GM23338 (cell line): ENCODE measurements around the gene SLC23A2.

Experiments
- EZH2 ChIP-seq: fragments of 200-600 bp; sonication (generic); IDR thresholded peaks from one replicate; pipeline ENCODE4 v1.8.0; 2017; ENCODE audit warnings: antibody characterized with exemption, mild to moderate bottlenecking, low read depth; ENCODE audit not compliant: unreplicated experiment
- EZH2phosphoT487 ChIP-seq: fragments of 200-600 bp; sonication (generic); IDR thresholded peaks from one replicate; pipeline ENCODE4 v1.8.1; 2018; ENCODE audit warnings: antibody characterized with exemption; ENCODE audit not compliant: unreplicated experiment
- JUNB ChIP-seq: IDR thresholded peaks from one replicate; pipeline ENCODE4 v1.6.1; 2016; ENCODE audit warnings: antibody characterized with exemption; ENCODE audit not compliant: unreplicated experiment
- POLR2AphosphoS5 ChIP-seq: IDR thresholded peaks from 2 replicates; pipeline ENCODE4 v1.6.1; 2016; ENCODE audit warnings: antibody characterized with exemption, low read depth
- TF ChIP-seq, protein P1 (sequence below): IDR thresholded peaks from 2 replicates; pipeline ENCODE4 v1.6.1; 2016; ENCODE audit warnings: antibody characterized with exemption
- TF ChIP-seq, protein P2 (sequence below), 2 experiments: fragments of 200-600 bp in 1 of 2; sonication (generic) in 1 of 2; conservative IDR thresholded peaks; 2 replicates each; pipeline versions ENCODE4 v1.5.1 to v1.6.1; 2016 to 2017; ENCODE audit warnings: antibody characterized with exemption in 2 of 2, low read depth in 2 of 2, mild to moderate bottlenecking in 2 of 2, moderate library complexity in 1 of 2
- TF ChIP-seq, protein P3 (sequence below): IDR thresholded peaks from one replicate; pipeline ENCODE4 v1.6.1; 2018; ENCODE audit warnings: antibody characterized with exemption; ENCODE audit not compliant: unreplicated experiment
- TF ChIP-seq, protein P4 (sequence below): fragments of 250-450 bp; sonication (Bioruptor Pico); IDR thresholded peaks from 2 replicates; pipeline ENCODE4 v1.5.0; 2020; ENCODE audit warnings: mild to moderate bottlenecking, moderate library complexity

DNA sequence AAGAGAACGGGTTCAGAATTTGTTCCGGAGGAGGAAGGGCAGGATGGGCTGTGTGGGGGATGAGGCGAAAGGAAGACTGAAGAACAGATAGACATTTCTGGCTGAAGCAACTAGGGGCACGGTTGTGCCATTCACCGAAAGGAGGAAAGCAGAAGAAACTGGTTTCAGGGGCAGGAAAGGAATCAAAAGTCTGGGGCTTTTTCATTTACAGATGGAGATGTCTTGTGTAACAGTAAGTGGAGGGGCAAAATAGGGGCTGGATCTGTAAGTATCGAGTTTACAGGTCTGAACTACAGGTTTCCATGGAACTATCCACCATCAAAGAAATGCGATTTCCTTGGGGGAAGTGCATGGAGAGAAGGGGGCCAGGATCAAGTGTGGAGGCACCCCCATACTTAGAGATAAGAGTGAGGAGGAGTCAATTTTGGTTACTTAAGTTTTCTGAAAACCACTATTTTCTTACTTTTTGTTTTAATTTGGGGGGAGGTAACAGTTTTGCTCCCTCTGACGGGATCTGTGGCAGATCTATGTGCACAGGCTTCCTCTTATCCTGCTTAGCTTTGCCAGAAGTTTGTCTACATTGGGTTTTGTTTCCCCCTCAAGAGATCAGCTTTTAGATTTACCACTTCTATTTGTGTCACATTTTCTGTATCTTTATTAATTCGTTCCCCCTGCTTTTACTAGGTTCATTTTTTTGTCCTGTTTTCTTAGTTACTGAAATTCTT is 120.1 kb downstream of the SLC23A2 start:
- TF ChIP-seq, protein P1, sequence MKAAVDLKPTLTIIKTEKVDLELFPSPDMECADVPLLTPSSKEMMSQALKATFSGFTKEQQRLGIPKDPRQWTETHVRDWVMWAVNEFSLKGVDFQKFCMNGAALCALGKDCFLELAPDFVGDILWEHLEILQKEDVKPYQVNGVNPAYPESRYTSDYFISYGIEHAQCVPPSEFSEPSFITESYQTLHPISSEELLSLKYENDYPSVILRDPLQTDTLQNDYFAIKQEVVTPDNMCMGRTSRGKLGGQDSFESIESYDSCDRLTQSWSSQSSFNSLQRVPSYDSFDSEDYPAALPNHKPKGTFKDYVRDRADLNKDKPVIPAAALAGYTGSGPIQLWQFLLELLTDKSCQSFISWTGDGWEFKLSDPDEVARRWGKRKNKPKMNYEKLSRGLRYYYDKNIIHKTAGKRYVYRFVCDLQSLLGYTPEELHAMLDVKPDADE = no peak
- no peak for TF ChIP-seq EZH2
- TF ChIP-seq, protein P2, sequence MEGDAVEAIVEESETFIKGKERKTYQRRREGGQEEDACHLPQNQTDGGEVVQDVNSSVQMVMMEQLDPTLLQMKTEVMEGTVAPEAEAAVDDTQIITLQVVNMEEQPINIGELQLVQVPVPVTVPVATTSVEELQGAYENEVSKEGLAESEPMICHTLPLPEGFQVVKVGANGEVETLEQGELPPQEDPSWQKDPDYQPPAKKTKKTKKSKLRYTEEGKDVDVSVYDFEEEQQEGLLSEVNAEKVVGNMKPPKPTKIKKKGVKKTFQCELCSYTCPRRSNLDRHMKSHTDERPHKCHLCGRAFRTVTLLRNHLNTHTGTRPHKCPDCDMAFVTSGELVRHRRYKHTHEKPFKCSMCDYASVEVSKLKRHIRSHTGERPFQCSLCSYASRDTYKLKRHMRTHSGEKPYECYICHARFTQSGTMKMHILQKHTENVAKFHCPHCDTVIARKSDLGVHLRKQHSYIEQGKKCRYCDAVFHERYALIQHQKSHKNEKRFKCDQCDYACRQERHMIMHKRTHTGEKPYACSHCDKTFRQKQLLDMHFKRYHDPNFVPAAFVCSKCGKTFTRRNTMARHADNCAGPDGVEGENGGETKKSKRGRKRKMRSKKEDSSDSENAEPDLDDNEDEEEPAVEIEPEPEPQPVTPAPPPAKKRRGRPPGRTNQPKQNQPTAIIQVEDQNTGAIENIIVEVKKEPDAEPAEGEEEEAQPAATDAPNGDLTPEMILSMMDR (conservative IDR thresholded peaks at IDR 0.05; ENCODE audit: low read depth in 2 of 2) = no peak
- no peak for TF ChIP-seq POLR2AphosphoS5
- TF ChIP-seq, protein P3, sequence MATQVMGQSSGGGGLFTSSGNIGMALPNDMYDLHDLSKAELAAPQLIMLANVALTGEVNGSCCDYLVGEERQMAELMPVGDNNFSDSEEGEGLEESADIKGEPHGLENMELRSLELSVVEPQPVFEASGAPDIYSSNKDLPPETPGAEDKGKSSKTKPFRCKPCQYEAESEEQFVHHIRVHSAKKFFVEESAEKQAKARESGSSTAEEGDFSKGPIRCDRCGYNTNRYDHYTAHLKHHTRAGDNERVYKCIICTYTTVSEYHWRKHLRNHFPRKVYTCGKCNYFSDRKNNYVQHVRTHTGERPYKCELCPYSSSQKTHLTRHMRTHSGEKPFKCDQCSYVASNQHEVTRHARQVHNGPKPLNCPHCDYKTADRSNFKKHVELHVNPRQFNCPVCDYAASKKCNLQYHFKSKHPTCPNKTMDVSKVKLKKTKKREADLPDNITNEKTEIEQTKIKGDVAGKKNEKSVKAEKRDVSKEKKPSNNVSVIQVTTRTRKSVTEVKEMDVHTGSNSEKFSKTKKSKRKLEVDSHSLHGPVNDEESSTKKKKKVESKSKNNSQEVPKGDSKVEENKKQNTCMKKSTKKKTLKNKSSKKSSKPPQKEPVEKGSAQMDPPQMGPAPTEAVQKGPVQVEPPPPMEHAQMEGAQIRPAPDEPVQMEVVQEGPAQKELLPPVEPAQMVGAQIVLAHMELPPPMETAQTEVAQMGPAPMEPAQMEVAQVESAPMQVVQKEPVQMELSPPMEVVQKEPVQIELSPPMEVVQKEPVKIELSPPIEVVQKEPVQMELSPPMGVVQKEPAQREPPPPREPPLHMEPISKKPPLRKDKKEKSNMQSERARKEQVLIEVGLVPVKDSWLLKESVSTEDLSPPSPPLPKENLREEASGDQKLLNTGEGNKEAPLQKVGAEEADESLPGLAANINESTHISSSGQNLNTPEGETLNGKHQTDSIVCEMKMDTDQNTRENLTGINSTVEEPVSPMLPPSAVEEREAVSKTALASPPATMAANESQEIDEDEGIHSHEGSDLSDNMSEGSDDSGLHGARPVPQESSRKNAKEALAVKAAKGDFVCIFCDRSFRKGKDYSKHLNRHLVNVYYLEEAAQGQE = no peak
- no peak for TF ChIP-seq JUNB
- TF ChIP-seq, protein P4, sequence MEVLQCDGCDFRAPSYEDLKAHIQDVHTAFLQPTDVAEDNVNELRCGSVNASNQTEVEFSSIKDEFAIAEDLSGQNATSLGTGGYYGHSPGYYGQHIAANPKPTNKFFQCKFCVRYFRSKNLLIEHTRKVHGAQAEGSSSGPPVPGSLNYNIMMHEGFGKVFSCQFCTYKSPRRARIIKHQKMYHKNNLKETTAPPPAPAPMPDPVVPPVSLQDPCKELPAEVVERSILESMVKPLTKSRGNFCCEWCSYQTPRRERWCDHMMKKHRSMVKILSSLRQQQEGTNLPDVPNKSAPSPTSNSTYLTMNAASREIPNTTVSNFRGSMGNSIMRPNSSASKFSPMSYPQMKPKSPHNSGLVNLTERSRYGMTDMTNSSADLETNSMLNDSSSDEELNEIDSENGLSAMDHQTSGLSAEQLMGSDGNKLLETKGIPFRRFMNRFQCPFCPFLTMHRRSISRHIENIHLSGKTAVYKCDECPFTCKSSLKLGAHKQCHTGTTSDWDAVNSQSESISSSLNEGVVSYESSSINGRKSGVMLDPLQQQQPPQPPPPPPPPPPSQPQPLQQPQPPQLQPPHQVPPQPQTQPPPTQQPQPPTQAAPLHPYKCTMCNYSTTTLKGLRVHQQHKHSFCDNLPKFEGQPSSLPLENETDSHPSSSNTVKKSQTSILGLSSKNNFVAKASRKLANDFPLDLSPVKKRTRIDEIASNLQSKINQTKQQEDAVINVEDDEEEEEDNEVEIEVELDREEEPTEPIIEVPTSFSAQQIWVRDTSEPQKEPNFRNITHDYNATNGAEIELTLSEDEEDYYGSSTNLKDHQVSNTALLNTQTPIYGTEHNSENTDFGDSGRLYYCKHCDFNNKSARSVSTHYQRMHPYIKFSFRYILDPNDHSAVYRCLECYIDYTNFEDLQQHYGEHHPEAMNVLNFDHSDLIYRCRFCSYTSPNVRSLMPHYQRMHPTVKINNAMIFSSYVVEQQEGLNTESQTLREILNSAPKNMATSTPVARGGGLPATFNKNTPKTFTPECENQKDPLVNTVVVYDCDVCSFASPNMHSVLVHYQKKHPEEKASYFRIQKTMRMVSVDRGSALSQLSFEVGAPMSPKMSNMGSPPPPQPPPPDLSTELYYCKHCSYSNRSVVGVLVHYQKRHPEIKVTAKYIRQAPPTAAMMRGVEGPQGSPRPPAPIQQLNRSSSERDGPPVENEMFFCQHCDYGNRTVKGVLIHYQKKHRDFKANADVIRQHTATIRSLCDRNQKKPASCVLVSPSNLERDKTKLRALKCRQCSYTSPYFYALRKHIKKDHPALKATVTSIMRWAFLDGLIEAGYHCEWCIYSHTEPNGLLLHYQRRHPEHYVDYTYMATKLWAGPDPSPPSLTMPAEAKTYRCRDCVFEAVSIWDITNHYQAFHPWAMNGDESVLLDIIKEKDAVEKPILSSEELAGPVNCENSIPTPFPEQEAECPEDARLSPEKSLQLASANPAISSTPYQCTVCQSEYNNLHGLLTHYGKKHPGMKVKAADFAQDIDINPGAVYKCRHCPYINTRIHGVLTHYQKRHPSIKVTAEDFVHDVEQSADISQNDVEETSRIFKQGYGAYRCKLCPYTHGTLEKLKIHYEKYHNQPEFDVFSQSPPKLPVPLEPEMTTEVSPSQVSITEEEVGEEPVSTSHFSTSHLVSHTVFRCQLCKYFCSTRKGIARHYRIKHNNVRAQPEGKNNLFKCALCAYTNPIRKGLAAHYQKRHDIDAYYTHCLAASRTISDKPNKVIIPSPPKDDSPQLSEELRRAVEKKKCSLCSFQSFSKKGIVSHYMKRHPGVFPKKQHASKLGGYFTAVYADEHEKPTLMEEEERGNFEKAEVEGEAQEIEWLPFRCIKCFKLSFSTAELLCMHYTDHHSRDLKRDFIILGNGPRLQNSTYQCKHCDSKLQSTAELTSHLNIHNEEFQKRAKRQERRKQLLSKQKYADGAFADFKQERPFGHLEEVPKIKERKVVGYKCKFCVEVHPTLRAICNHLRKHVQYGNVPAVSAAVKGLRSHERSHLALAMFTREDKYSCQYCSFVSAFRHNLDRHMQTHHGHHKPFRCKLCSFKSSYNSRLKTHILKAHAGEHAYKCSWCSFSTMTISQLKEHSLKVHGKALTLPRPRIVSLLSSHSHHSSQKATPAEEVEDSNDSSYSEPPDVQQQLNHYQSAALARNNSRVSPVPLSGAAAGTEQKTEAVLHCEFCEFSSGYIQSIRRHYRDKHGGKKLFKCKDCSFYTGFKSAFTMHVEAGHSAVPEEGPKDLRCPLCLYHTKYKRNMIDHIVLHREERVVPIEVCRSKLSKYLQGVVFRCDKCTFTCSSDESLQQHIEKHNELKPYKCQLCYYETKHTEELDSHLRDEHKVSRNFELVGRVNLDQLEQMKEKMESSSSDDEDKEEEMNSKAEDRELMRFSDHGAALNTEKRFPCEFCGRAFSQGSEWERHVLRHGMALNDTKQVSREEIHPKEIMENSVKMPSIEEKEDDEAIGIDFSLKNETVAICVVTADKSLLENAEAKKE (CRISPR knock-in tag) = no peak
- no peak for TF ChIP-seq EZH2phosphoT487
